Measurements from ENCODE around the gene GALP. TPM values are rescaled to one million over a fixed set of nuclear protein-coding genes. Genes with fewer than 3 reads are reported as not detected.

Gene GALP
- total RNA-seq, 1 experiment from 2014 or later, result not detected

- H3K9me2 ChIP-seq (replicated peaks; ENCODE audit: low read length), result no peaks in the 10 kb centered on the region
- ChIA-PET CTCF (no interaction called here), POLR2A (ENCODE audit: unreplicated experiment) (no interaction called here)
- no peaks in the 10 kb centered on the region for H3K9me3 ChIP-seq (ENCODE audit: low read length)
- H3K4me1 ChIP-seq (ENCODE audit: insufficient read depth, low read length), result no peaks in the 10 kb centered on the region; the same call in 1 of the 2 replicates
- H3K79me2 ChIP-seq (ENCODE audit: low read length), result no peaks in the 10 kb centered on the region
- DNase-seq (no peak), ATAC-seq (no peak)
- no peak overlapping the region for H3K4me3 ChIP-seq (ENCODE audit: low read length)
- no peak overlapping the region for H3K27ac ChIP-seq (ENCODE audit: low read length)
- H3K4me2 ChIP-seq (ENCODE audit: low read length), result no peak overlapping the region
- BruUV-seq (replicated peaks), result no TSS peak
- no peak overlapping the region for H2AFZ ChIP-seq (ENCODE audit: low read length)
- peaks cover 23% of the 10 kb centered on the region for H3K36me3 ChIP-seq (ENCODE audit: low read depth, low read length)
- 0 out of 2 replicates have a peak, but pooled peaks cover 5% of the 10 kb centered on the region for H4K20me1 ChIP-seq (ENCODE audit: low read length)
- intact Hi-C loops (cut with micrococcal nuclease), result no loop called here
- no peaks in the 10 kb centered on the region for H3F3A ChIP-seq (ENCODE audit: low read length, unreplicated experiment)
- TF ChIP-seq EZH2phosphoT487 (IDR thresholded peaks at IDR 0.05; ENCODE audit: borderline replicate concordance, low read length) (no peak), EZH2 (IDR thresholded peaks at IDR 0.05; ENCODE audit: low read length, unreplicated experiment) (no peak), CTCF (conservative IDR thresholded peaks at IDR 0.05; ENCODE audit: low read depth, low read length) (no peak)
- no peaks in the 10 kb centered on the region for H3K27me3 ChIP-seq (ENCODE audit: low read length)
- H3K9ac ChIP-seq (ENCODE audit: low read length), result no peak overlapping the region
These were observed 17.5 kb upstream of the GALP start for GRCh38 chr19:56158170-56158757.

- DNase-seq (peak; percentile 43), ATAC-seq (no peak)
- ChIA-PET POLR2A (ENCODE audit: unreplicated experiment) (no interaction called here), CTCF (no interaction called here)
- H4K20me1 ChIP-seq (ENCODE audit: low read length), result no peaks in the 10 kb centered on the region
- no peak overlapping the region for H3K4me2 ChIP-seq (ENCODE audit: low read length)
- H3K36me3 ChIP-seq (ENCODE audit: low read depth, low read length), result peaks cover 23% of the 10 kb centered on the region
- H3K4me1 ChIP-seq (ENCODE audit: insufficient read depth, low read length), result no peaks in the 10 kb centered on the region; the same call in 1 of the 2 replicates
- no peaks in the 10 kb centered on the region for H3F3A ChIP-seq (ENCODE audit: low read length, unreplicated experiment)
- H3K27me3 ChIP-seq (ENCODE audit: low read length), result no peaks in the 10 kb centered on the region
- BruUV-seq (replicated peaks), result no TSS peak
- intact Hi-C loops (cut with micrococcal nuclease), result no loop called here
- TF ChIP-seq CTCF (conservative IDR thresholded peaks at IDR 0.05; ENCODE audit: low read depth, low read length) (no peak), EZH2phosphoT487 (IDR thresholded peaks at IDR 0.05; ENCODE audit: borderline replicate concordance, low read length) (no peak)
- H3K9ac ChIP-seq (ENCODE audit: low read length), result no peak overlapping the region
- H3K9me3 ChIP-seq (ENCODE audit: low read length), result no peaks in the 10 kb centered on the region
- no peak overlapping the region for H3K27ac ChIP-seq (ENCODE audit: low read length)
- no peak overlapping the region for H2AFZ ChIP-seq (ENCODE audit: low read length)
- H3K9me2 ChIP-seq (replicated peaks; ENCODE audit: low read length), result no peaks in the 10 kb centered on the region
- H3K79me2 ChIP-seq (ENCODE audit: low read length), result no peaks in the 10 kb centered on the region
- H3K4me3 ChIP-seq (ENCODE audit: low read length), result no peak overlapping the region
These were observed 16.7 kb upstream of the GALP start for GRCh38 chr19:56159009-56159559.

DNA sequence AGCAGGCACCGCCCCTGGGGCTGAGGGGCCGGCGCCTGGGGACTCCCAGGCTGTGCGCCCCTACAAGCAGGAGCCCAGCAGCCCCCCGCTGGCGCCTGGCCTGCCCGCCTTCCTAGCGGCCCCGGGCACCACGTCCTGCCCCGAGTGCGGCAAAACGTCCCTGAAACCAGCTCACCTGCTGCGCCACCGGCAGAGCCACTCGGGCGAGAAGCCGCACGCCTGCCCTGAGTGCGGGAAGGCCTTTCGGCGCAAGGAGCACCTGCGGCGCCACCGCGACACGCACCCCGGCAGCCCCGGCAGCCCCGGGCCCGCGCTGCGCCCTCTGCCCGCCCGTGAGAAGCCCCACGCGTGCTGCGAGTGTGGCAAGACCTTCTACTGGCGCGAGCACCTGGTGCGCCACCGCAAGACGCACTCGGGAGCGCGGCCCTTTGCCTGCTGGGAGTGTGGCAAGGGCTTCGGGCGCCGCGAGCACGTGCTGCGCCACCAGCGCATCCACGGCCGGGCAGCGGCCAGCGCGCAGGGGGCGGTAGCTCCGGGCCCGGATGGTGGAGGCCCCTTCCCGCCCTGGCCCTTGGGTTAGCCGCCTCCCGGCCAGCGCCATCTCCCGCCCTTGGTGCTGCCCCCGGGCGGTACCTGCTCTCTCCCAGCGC, 16.1 kb upstream of the GALP start:
- Histone ChIP-seq H3F3A (ENCODE audit: low read length, unreplicated experiment) (no peaks in the 10 kb centered on the region), H3K4me3 (ENCODE audit: low read length) (no peak overlapping the region), H3K27ac (ENCODE audit: low read length) (no peak overlapping the region), H3K4me1 (ENCODE audit: insufficient read depth, low read length) (no peaks in the 10 kb centered on the region; the same call in 1 of the 2 replicates), H3K79me2 (ENCODE audit: low read length) (no peaks in the 10 kb centered on the region), H4K20me1 (ENCODE audit: low read length) (no peaks in the 10 kb centered on the region), H3K4me2 (ENCODE audit: low read length) (no peak overlapping the region), H3K9me2 (replicated peaks; ENCODE audit: low read length) (no peaks in the 10 kb centered on the region), H3K9ac (ENCODE audit: low read length) (no peak overlapping the region), H3K27me3 (ENCODE audit: low read length) (no peaks in the 10 kb centered on the region), H3K36me3 (ENCODE audit: low read depth, low read length) (peaks cover 23% of the 10 kb centered on the region), H2AFZ (ENCODE audit: low read length) (no peak overlapping the region), H3K9me3 (ENCODE audit: low read length) (no peaks in the 10 kb centered on the region)
- CTCF ChIA-PET, result no interaction called here
- intact Hi-C loops (cut with micrococcal nuclease), result no loop called here
- no peak for DNase-seq
- POLR2A ChIA-PET (ENCODE audit: unreplicated experiment), result no interaction called here
- ATAC-seq, result no peak
- BruUV-seq (replicated peaks), result no TSS peak
- no peak for TF ChIP-seq CTCF (conservative IDR thresholded peaks at IDR 0.05; ENCODE audit: low read depth, low read length)
- TF ChIP-seq EZH2 (IDR thresholded peaks at IDR 0.05; ENCODE audit: low read length, unreplicated experiment), result no peak
- TF ChIP-seq EZH2phosphoT487 (IDR thresholded peaks at IDR 0.05; ENCODE audit: borderline replicate concordance, low read length), result no peak
